ENCODE data around the gene KIF21B. TPM values are rescaled to one million over a fixed set of nuclear protein-coding genes. Genes with fewer than 3 reads are reported as not detected.

Gene KIF21B
- total and polyA plus RNA-seq, 2 of the 4 experiments (the other 2 are of a cell fraction), result 0.36 to 0.55 TPM

DNA sequence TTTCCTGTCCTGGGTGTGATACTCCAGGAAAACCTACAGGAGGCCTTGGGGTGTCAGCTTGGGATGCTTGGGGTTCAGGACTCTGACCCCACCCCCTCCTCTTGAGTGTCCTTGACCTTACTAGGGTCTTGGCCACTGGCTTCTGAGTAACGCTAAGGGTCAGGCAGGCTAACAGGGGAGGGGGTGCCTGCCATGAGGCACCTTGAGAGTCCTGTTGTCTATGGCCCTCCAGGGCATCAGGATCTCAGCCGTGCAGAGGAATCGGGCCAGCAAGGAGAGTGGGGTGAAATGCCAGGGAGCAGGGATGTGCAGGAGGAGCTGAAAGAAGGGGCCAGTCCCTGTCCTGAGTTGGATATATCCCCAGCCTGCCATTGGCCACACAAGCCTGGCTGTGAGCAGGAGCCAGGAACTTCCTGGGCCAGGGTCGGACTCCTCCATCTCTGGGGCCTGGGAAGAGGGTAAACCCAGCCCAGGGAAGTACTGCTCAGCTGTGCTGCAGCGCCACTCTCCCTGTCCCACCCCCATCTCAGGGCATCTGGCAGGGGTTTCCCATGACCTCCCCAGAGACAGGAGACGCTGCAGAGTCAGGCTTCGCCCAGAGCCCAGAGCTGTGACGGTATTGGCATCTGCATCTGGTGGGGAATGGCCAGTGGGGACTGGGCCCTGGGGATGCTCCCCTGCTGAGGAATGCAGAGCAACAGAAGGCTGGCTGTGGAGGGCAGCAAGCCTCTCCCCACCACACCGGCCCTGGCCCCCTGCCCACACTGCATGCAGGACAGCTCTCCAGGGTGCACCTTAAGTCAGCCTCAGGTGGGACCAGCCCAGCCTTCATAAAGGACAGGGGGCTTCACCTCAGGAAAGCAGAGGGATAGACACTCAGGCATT is 6.3 kb downstream of the KIF21B start:
- peak overlapping the region; percentile 24 for H2AFZ ChIP-seq (replicated peaks; ENCODE audit: low read length, poor library complexity)
- no peak for TF ChIP-seq ELK1 (IDR thresholded peaks at IDR 0.05; ENCODE audit: borderline replicate concordance, low read depth, low read length)
- TF ChIP-seq, protein P1, sequence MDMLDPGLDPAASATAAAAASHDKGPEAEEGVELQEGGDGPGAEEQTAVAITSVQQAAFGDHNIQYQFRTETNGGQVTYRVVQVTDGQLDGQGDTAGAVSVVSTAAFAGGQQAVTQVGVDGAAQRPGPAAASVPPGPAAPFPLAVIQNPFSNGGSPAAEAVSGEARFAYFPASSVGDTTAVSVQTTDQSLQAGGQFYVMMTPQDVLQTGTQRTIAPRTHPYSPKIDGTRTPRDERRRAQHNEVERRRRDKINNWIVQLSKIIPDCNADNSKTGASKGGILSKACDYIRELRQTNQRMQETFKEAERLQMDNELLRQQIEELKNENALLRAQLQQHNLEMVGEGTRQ (IDR thresholded peaks at IDR 0.05; ENCODE audit: low read depth, low read length), result no peak
- no peak for TF ChIP-seq SMC3 (IDR thresholded peaks at IDR 0.05; ENCODE audit: low read depth, low read length)
- no peak for TF ChIP-seq MAZ (IDR thresholded peaks at IDR 0.05; ENCODE audit: borderline replicate concordance, low read depth, low read length)
- no peak for TF ChIP-seq CEBPB (IDR thresholded peaks at IDR 0.05; ENCODE audit: low read depth, low read length)
- no peak for TF ChIP-seq POLR2A (IDR thresholded peaks at IDR 0.05; ENCODE audit: low read depth, low read length)
- no peak for TF ChIP-seq RAD21 (IDR thresholded peaks at IDR 0.05; ENCODE audit: low read length)
- no peak for TF ChIP-seq FOS (IDR thresholded peaks at IDR 0.05; ENCODE audit: low read depth, low read length)
- no peak for TF ChIP-seq CHD1 (IDR thresholded peaks at IDR 0.05; ENCODE audit: low read depth, low read length)
- no peak for TF ChIP-seq RCOR1 (IDR thresholded peaks at IDR 0.05; ENCODE audit: insufficient replicate concordance, low read length)
- TF ChIP-seq MAFK (IDR thresholded peaks at IDR 0.05; ENCODE audit: low read depth, low read length), result no peak
- TF ChIP-seq MXI1 (IDR thresholded peaks at IDR 0.05; ENCODE audit: borderline replicate concordance, low read depth, low read length), result no peak
- TF ChIP-seq RFX5 (IDR thresholded peaks at IDR 0.05; ENCODE audit: low read depth, low read length), result no peak
- TF ChIP-seq BHLHE40 (IDR thresholded peaks at IDR 0.05; ENCODE audit: low read depth, low read length), result no peak
- TF ChIP-seq CTCF (conservative IDR thresholded peaks at IDR 0.05; ENCODE audit: low read depth, low read length), result no peak

More for the DNA sequence above, 6.3 kb downstream of the KIF21B start:
- Histone ChIP-seq H3K27ac (ENCODE audit: insufficient read depth, low read length) (no peak overlapping the region), H3K4me3 (ENCODE audit: insufficient read depth, low read depth, low read length) (no peak overlapping the region), H3K4ac (ENCODE audit: low read depth, low read length) (no peak overlapping the region), H3K18ac (ENCODE audit: low read depth, low read length) (no peak overlapping the region), H2BK5ac (ENCODE audit: low read depth, low read length, poor library complexity, severe bottlenecking) (no peak overlapping the region), H3K36me3 (ENCODE audit: control insufficient read depth, insufficient read depth, low read length) (no peaks in the 10 kb centered on the region), H4K5ac (ENCODE audit: low read depth, low read length) (no peak overlapping the region), H2BK120ac (ENCODE audit: low read depth, low read length) (no peak overlapping the region), H3K27me3 (ENCODE audit: control insufficient read depth, insufficient read depth, low read length) (peaks cover 48% of the 10 kb centered on the region), H3K9me3 (ENCODE audit: control insufficient read depth, insufficient read depth, low read length) (no peaks in the 10 kb centered on the region), H3K9ac (ENCODE audit: low read depth, low read length) (no peak overlapping the region), H3K4me2 (ENCODE audit: low read depth, low read length) (no peak overlapping the region), H3K14ac (replicated peaks; ENCODE audit: low read depth, low read length) (no peak overlapping the region), H2AK5ac (ENCODE audit: low read depth, low read length) (no peak overlapping the region), H2BK20ac (ENCODE audit: low read depth, low read length) (no peak overlapping the region), H3K23ac (ENCODE audit: low read depth, low read length) (no peak overlapping the region), H3K9me1 (ENCODE audit: insufficient read depth, low read length) (no peaks in the 10 kb centered on the region), H3K79me1 (ENCODE audit: low read depth in 1 of 2, low read length in 2 of 2) (no peaks in the 10 kb centered on the region), H2BK15ac (ENCODE audit: low read depth, low read length) (no peak overlapping the region), H4K91ac (ENCODE audit: insufficient read depth, low read depth, low read length) (no peak overlapping the region), H4K20me1 (ENCODE audit: insufficient read depth, low read length) (peaks cover 4% of the 10 kb centered on the region; the same call in 1 of the 2 replicates), H3K56ac (ENCODE audit: extremely low read depth, insufficient read depth, low read length) (no peak overlapping the region), H3K4me1 (ENCODE audit: control insufficient read depth, insufficient read depth, low read length) (no peaks in the 10 kb centered on the region), H2AK9ac (replicated peaks; ENCODE audit: low read depth, low read length, poor library complexity) (no peak overlapping the region), H4K8ac (ENCODE audit: low read depth in 2 of 2, low read length in 2 of 2) (no peak overlapping the region)
- ChIA-PET CTCF (no interaction called here), POLR2A (ENCODE audit: unreplicated experiment) (no interaction called here)
- dilution Hi-C loops (cut with HindIII; ENCODE audit: low sequenced_read_pairs, unreplicated experiment), result no loop called here
- BruUV-seq (replicated peaks), result no TSS peak
- in situ Hi-C loops (cut with MboI; ENCODE audit: low sequenced_read_pairs), result no loop called here
- 50% methylated on average over 1 of the region's 9 CpGs; no CpG with 5 or more reads in 1 of the 2 experiments for WGBS, 2 experiments (ENCODE audit: extremely low coverage in 2 of 2, insufficient read length in 1 of 2)
- intact Hi-C loops (cut with micrococcal nuclease), result no loop called here
- ATAC-seq (ENCODE audit: low read depth), result no peak
- no peak for DNase-seq

Measured in IMR-90 (cell line).